Gastroesophageal sphincter (tissue), 3 donors: ENCODE results near the gene DOC2A.

ENCODE experiments used
- EP300 ChIP-seq: sonication (generic); formaldehyde crosslinking; IDR thresholded peaks from one replicate; pipeline ENCODE4 v1.6.1; 2017; ENCODE audit warnings: antibody characterized with exemption, mild to moderate bottlenecking
- POLR2A ChIP-seq, 2 donors: fragments of 450-650 bp; IDR thresholded peaks; one replicate each; pipeline ENCODE4 v1.6.1; 2017; ENCODE audit warnings: antibody characterized with exemption in 2 of 2, mild to moderate bottlenecking in 2 of 2, moderate library complexity in 1 of 2
- POLR2AphosphoS5 ChIP-seq: sonication (generic); formaldehyde crosslinking; IDR thresholded peaks from one replicate; pipeline ENCODE4 v1.6.1; 2017; ENCODE audit warnings: antibody characterized with exemption
- TF ChIP-seq, protein P1 (sequence below), 4 experiments: fragments of 200-600 bp in 2 of 4; fragments of 450-650 bp in 2 of 4; sonication (generic) in 1 of 4; IDR thresholded peaks; one replicate each; pipeline ENCODE4 v1.5.1; 2017 to 2019; ENCODE audit warnings: antibody characterized with exemption in 4 of 4, mild to moderate bottlenecking in 2 of 4, moderate library complexity in 2 of 4

DNA sequence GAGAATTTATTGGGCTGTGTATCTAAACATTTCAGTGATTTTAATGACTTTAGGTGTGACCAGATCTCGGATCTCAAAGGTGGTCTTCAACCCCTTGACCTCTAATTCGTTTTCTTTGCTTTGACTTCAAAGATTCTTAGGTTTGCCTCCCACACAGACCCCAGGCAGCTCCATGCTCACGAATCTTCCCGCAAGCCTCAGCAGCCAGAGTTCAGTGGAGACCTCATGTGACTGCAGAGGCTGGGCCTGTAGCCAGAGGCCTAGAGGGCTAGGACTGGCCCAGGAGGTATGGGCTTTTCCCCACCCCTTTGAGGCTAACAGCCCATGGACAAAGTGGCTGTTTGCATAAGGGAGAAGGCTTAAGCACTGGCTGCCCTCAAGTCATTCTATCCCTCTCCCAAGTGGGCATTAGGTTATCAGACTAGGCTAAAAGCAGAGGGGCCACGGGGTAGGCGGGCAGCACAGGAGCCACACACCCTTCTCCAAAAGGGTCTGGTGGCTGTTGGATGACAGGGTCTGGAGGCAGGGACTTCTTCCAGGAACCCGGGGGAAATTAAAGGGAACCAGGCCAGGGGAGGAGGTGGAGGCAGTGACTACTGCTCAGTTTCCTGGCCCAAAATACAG lies 18.4 kb downstream of the DOC2A start:
- TF ChIP-seq, protein P1, sequence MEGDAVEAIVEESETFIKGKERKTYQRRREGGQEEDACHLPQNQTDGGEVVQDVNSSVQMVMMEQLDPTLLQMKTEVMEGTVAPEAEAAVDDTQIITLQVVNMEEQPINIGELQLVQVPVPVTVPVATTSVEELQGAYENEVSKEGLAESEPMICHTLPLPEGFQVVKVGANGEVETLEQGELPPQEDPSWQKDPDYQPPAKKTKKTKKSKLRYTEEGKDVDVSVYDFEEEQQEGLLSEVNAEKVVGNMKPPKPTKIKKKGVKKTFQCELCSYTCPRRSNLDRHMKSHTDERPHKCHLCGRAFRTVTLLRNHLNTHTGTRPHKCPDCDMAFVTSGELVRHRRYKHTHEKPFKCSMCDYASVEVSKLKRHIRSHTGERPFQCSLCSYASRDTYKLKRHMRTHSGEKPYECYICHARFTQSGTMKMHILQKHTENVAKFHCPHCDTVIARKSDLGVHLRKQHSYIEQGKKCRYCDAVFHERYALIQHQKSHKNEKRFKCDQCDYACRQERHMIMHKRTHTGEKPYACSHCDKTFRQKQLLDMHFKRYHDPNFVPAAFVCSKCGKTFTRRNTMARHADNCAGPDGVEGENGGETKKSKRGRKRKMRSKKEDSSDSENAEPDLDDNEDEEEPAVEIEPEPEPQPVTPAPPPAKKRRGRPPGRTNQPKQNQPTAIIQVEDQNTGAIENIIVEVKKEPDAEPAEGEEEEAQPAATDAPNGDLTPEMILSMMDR (IDR thresholded peaks at IDR 0.05), result no peak
- TF ChIP-seq POLR2A (IDR thresholded peaks at IDR 0.05) (no peak), EP300 (no peak), POLR2AphosphoS5 (no peak)
